Endothelial cell (in vitro differentiated cells): ENCODE measurements around the gene SLC22A6. TPM values are rescaled to one million over a fixed set of nuclear protein-coding genes. Genes with fewer than 3 reads are reported as not detected.
A peak's percentile ranks its signal among the peaks of the same experiment; 100 is the strongest.

Source experiments
- DNase-seq: peaks from one replicate; pipeline ENCODE4 v3.0.0; 2021; ENCODE audit warnings: low spot score
- H3K27ac Mint-ChIP-seq: one replicate; pipeline ENCODE4 v1.8.0; 2021; ENCODE audit warnings: mixed read lengths, inconsistent platforms; ENCODE audit not compliant: unreplicated experiment
- H3K27me3 Mint-ChIP-seq: one replicate; pipeline ENCODE4 v1.8.0; 2021; ENCODE audit warnings: mild to moderate bottlenecking, moderate library complexity, mixed read lengths, inconsistent platforms; ENCODE audit not compliant: unreplicated experiment
- H3K36me3 Mint-ChIP-seq: one replicate; pipeline ENCODE4 v1.8.0; 2021; ENCODE audit warnings: mild to moderate bottlenecking, low read depth, mixed read lengths, inconsistent platforms; ENCODE audit not compliant: unreplicated experiment
- H3K4me1 Mint-ChIP-seq: one replicate; pipeline ENCODE4 v1.8.0; 2021; ENCODE audit warnings: mild to moderate bottlenecking, mixed read lengths, inconsistent platforms; ENCODE audit not compliant: unreplicated experiment
- H3K4me3 Mint-ChIP-seq: one replicate; pipeline ENCODE4 v1.8.0; 2021; ENCODE audit warnings: mild to moderate bottlenecking, mixed read lengths, inconsistent platforms; ENCODE audit not compliant: unreplicated experiment
- H3K9me3 Mint-ChIP-seq: one replicate; pipeline ENCODE4 v1.8.0; 2021; ENCODE audit warnings: mixed read lengths, inconsistent platforms; ENCODE audit not compliant: unreplicated experiment
- CTCF ChIP-seq: fragments of 200-600 bp; sonication (generic); IDR thresholded peaks from one replicate; pipeline ENCODE4 v1.5.0; 2021; ENCODE audit warnings: antibody characterized with exemption; ENCODE audit not compliant: unreplicated experiment
- total RNA-seq: library from RNA; stranded (reverse); fragmentation: NEBNext Ultra II Directional; extraction: Animal tissue kit (Norgen Biotek cat#: 25700); gene quantifications from one replicate; pipeline ENCODE4 v1.2.1, GENCODE V29; 2021; ENCODE audit not compliant: unreplicated experiment

Gene SLC22A6
- total RNA-seq, 1 donor from 2014 or later = not detected

DNA sequence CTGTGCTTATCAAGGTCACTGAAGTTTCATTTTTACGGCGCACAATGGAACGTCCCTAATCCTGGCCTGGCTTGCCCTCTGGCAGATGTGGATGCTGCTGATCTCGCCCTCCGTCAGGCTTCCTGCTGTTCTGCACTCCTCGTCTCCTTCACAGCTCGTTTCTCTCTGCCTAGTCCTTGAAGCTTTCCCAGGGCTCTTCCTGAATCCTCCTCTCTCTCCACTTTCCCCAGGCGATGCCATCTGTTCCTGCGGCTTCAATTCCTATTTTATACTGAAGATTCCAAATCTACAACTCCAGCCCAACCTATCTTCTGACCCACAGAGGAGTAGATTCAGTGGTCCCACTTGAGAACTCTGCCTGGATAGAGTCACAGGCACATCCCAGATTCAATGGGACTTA lies 16.7 kb upstream of the SLC22A6 start:
- peaks cover 7% of the 10 kb centered on the region for H3K27me3 Mint-ChIP-seq
- peaks cover 22% of the 10 kb centered on the region for H3K36me3 Mint-ChIP-seq
- H3K4me1 Mint-ChIP-seq = no peaks in the 10 kb centered on the region
- no peaks in the 10 kb centered on the region for H3K9me3 Mint-ChIP-seq
- no peak overlapping the region for H3K4me3 Mint-ChIP-seq
- TF ChIP-seq CTCF = no peak
- no peak overlapping the region for H3K27ac Mint-ChIP-seq
- no peak for DNase-seq

DNA sequence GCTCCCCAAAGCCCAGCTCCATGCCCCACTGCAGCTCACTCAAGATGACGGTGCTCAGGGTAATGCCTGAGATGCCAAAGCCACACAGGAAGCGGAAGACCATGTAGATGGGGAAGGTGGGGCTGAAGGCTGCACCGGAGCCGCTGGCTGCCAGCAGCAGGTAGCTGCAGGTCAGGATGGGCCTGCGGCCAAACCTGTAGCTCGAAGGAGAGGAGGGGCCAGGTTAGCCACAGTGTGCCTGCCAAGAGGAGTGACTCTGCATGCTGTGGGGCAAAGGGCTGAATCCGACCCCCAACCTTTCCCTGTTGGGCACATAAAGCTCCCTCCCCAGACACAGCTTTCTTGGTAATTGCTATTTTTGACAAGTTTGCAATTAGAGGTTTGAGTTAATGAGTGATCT lies 14.9 kb upstream of the SLC22A6 start:
- no peaks in the 10 kb centered on the region for H3K4me1 Mint-ChIP-seq
- peaks cover 10% of the 10 kb centered on the region for H3K27me3 Mint-ChIP-seq
- no peak for TF ChIP-seq CTCF
- H3K27ac Mint-ChIP-seq = no peak overlapping the region
- peak overlapping the region; percentile 42 for H3K4me3 Mint-ChIP-seq
- no peaks in the 10 kb centered on the region for H3K9me3 Mint-ChIP-seq
- H3K36me3 Mint-ChIP-seq = peaks cover 27% of the 10 kb centered on the region
- DNase-seq = no peak

DNA sequence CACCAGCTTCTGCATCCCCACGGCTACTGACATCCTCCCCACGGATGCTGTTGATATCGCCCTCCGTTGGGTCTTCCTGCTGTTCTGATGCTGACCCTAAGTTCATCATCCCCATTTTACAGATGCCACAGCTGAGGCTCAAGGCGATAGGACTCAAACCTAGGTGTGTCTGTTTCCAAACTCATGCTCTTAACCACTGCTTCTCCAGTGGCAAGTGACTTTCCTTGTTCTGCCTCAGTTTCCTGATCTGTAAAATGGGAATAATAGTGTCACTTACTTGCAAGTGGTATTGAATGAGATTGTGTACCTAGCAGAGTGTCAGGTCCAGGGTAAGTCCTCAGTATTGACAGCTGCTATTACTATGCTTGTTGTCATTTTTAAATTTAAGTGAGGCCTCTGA lies 14.4 kb upstream of the SLC22A6 start:
- H3K9me3 Mint-ChIP-seq = no peaks in the 10 kb centered on the region
- H3K27ac Mint-ChIP-seq = no peak overlapping the region
- H3K4me1 Mint-ChIP-seq = no peaks in the 10 kb centered on the region
- peaks cover 11% of the 10 kb centered on the region for H3K27me3 Mint-ChIP-seq
- peaks cover 32% of the 10 kb centered on the region for H3K36me3 Mint-ChIP-seq
- peak overlapping the region; percentile 42 for H3K4me3 Mint-ChIP-seq
- no peak for DNase-seq
- TF ChIP-seq CTCF = no peak

DNA sequence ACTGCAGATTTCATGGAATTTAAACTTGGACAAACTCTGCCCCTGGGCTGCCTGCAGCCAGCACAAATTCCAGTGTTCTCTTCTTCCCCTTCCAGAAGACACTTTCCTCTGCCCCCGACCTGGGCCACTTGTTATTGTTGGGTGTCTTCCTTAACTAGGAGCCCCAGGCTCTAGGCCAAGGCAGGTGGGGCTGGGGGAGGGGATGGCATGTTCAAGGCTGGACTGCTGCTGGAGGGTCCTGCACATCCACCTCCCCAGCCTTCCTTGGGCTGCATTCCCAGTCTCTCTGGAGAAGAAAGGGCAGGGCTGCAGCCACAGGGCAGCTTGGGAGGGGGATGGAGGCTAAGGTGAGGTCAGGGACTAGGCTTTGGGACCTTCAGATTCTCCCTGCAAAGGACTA lies 11.5 kb upstream of the SLC22A6 start:
- Mint-ChIP-seq H3K27ac (no peak overlapping the region), H3K27me3 (peaks cover 17% of the 10 kb centered on the region), H3K4me1 (no peaks in the 10 kb centered on the region), H3K4me3 (no peak overlapping the region), H3K36me3 (peaks cover 51% of the 10 kb centered on the region), H3K9me3 (no peaks in the 10 kb centered on the region)
- no peak for TF ChIP-seq CTCF
- no peak for DNase-seq

- no peaks in the 10 kb centered on the region for H3K9me3 Mint-ChIP-seq
- no peaks in the 10 kb centered on the region for H3K4me1 Mint-ChIP-seq
- H3K27ac Mint-ChIP-seq = no peak overlapping the region
- H3K27me3 Mint-ChIP-seq = peaks cover 15% of the 10 kb centered on the region
- peaks cover 46% of the 10 kb centered on the region for H3K36me3 Mint-ChIP-seq
- H3K4me3 Mint-ChIP-seq = peak overlapping the region; percentile 31
- no peak for TF ChIP-seq CTCF
- no peak for DNase-seq
These were observed 10.0 kb upstream of the SLC22A6 start for GRCh38 chr11:62994775-62995174.
